Measurements from ENCODE around the gene HES6.

Gene HES6

GRCh38 chr2:238237431-238238135 is 2.3 kb downstream of the HES6 start:
- in situ Hi-C loops (cut with HindIII; ENCODE audit: low sequenced_read_pairs): no loop called here

GRCh38 chr2:238236571-238236970 is 3.3 kb downstream of the HES6 start:
- in situ Hi-C loops (cut with HindIII; ENCODE audit: low sequenced_read_pairs): no loop called here

GRCh38 chr2:238235856-238236255 is 4.0 kb downstream of the HES6 start:
- in situ Hi-C loops (cut with HindIII; ENCODE audit: low sequenced_read_pairs): no loop called here

DNA sequence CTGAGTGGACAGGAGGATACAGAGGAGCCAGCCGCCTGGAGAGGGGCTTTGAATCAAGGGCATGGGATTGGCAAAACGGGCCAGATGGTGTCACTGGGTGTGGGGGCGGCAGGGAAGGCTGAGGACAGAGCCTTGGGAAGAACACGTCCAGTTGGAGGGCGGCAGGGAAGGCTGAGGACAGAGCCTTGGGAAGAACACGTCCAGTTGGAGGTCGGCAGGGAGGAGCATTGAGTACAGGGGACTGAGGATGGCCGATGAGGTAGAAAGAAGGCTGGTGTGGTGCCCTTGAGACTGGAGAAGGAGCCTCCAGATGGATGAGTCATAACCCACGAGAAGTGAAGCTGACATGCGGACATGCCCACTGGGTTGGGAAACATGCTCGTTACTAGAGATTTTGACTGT is 4.5 kb downstream of the HES6 start:
- in situ Hi-C loops (cut with HindIII; ENCODE audit: low sequenced_read_pairs): no loop called here

DNA sequence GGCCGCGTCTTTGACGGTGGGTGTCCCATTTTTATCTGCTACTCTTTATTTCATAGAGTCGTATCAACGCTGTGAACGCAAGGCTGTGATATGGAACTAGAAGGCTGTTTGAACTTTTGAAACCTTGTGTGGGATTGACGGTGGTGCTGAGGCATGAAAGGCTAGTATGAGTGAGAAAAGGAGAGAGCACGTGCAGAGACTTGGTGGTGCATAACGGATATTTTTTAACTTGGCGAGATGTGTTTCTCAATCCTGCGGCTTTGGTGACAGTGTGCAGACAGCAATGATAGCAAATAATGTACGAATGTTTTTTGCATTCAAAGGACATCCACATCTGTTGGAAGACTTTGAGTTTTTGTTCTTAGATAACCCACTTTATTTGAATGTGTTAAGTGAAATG is 6.2 kb downstream of the HES6 start:
- in situ Hi-C loops (cut with HindIII; ENCODE audit: low sequenced_read_pairs): no loop called here

GRCh38 chr2:238231809-238232208 is 8.0 kb downstream of the HES6 start:
- in situ Hi-C loops (cut with HindIII; ENCODE audit: low sequenced_read_pairs): no loop called here

DNA sequence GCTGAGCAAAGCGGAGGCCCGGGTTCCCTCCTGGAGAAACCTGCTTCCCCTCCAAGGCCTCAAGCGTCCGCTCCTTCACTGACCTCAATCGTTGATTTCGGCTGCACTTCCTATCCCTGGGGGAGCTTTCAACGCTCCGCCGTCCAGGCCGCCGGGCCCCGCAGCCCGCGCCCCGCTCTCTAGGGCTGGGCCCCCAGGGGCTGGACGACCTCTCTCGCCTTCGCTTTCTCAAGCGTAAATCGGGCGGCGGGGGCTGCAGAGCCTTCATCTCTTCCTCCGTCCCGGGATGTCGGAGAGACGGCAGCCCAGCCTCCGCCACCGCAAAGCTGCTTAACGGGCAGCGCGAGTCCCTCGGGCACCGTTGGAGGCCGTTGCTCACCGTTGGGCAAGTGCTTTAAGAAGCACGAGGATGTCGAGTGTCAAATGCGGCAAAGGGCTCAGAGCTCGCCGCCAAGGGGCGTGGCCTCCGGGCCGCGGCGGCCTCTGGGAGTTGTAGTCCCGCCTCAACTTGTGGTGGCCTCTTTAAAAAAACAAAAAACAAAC is 8.5 kb downstream of the HES6 start:
- in situ Hi-C loops (cut with HindIII; ENCODE audit: low sequenced_read_pairs): no loop called here

GRCh38 chr2:238230699-238231098 is 9.1 kb downstream of the HES6 start:
- in situ Hi-C loops (cut with HindIII; ENCODE audit: low sequenced_read_pairs): no loop called here

GRCh38 chr2:238228700-238229099 is 11.1 kb downstream of the HES6 start:
- in situ Hi-C loops (cut with HindIII; ENCODE audit: low sequenced_read_pairs): no loop called here

DNA sequence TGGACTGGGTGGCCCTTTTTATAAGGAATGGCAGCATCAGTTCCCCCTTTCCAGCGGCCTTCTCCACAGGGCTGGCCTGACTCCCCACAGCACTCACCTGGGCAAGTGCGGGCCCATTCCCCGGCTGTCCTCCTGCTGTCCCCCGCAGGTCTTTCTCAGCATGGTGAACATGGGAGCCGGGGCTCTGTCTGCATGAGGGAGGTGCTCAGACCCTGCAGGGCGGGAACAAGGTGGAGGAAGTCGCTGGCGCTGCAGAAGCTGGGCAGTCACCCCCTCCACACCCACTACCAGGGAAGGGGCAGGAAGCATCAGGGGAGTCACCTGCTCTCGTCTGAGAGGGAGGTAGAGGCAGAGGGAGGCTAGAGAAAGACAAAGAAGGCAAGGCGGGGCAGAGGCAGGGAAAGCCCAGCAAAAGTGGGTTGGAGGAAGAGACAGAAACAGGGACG is 12.2 kb downstream of the HES6 start:
- in situ Hi-C loops (cut with HindIII; ENCODE audit: low sequenced_read_pairs): no loop called here

GRCh38 chr2:238226698-238227586 is 12.9 kb downstream of the HES6 start:
- in situ Hi-C loops (cut with HindIII; ENCODE audit: low sequenced_read_pairs): no loop called here

GRCh38 chr2:238225911-238226697 is 13.7 kb downstream of the HES6 start:
- in situ Hi-C loops (cut with HindIII; ENCODE audit: low sequenced_read_pairs): no loop called here

DNA sequence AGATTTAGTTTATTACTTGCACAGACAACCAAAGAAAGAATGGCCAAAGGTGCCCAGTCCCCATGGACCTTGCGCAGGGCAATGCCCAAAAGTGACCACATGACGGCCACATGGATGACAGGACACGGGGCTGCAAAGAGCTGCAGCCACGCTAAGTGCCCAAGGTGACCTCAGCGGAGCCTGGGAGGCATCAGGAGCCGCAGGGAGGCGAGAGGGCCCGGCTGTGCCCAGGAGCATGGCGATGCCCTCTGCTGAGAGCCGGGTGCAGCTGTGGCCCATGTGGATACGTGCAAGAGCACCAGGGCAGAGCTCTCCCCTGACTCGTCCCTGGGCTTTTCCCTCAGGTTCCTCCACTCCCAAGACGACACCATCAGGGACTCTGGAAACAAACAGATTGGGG is 14.7 kb downstream of the HES6 start:
- in situ Hi-C loops (cut with HindIII; ENCODE audit: low sequenced_read_pairs): no loop called here

GRCh38 chr2:238224356-238225035 is 15.3 kb downstream of the HES6 start:
- in situ Hi-C loops (cut with HindIII; ENCODE audit: low sequenced_read_pairs): no loop called here

GRCh38 chr2:238220892-238221521 is 18.8 kb downstream of the HES6 start:
- in situ Hi-C loops (cut with HindIII; ENCODE audit: low sequenced_read_pairs): no loop called here

GRCh38 chr2:238220274-238220891 is 19.5 kb downstream of the HES6 start:
- in situ Hi-C loops (cut with HindIII; ENCODE audit: low sequenced_read_pairs): no loop called here

GRCh38 chr2:238216651-238217184 is 23.1 kb downstream of the HES6 start:
- in situ Hi-C loops (cut with HindIII; ENCODE audit: low sequenced_read_pairs): no loop called here

DNA sequence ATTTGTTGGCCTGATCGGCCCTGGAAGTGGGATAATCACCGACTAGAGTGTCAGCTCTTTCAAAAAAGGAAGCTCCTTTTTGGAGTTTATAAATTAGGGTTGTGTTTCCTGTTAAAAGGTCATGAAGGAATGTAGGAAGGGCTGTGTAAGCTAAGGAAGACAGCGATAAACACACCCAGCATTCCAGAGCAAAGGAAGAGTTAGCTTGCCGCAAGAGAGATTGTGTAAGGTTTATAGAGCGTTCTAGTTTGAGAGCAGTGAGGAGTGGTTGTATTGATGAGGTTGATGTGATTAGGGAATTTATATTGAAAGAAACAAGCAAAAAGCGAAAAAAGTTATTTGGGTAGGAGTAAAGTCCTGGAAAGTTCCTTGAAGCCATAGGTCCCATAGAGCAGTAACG is 32.8 kb downstream of the HES6 start:
- in situ Hi-C loops (cut with HindIII; ENCODE audit: low sequenced_read_pairs): no loop called here

DNA sequence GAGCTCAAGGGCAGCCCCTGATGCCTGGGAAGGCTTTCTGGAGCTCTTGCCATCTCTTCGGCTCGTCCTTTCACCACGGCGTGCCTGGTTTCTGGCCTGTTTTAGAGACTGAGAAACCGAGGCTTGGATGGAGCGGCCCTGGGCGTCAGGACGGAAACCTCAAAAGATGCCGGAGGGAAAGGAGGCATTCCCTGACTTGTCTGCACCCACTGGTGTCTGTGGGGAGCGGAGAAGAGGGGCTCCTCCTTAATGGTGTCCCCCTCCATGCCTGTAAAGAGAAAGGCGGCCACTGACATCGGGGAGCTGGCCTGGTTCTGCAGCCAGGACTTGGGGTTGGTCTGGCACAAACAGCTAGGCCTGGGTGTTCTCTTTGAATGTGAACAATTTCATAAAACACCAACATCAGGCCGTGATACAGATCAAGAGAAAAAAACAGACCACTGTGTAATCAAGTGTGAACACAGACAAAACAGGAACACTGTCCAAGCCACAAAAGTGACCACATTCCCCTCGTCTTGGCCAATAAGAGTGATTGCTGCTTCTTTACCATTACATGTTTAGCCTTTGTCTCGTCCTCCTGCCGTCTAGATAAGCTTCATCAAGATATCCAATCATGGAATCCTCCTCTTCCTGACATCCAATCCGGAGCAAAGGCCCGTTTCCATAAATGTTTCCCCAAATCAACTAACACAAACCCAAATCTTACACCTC is 35.7 kb downstream of the HES6 start:
- in situ Hi-C loops (cut with HindIII; ENCODE audit: low sequenced_read_pairs): no loop called here

All from DLD1 (cell line).